Transverse colon (tissue), 4 donors: ENCODE data around the gene RSAD2. TPM values are rescaled to one million over a fixed set of nuclear protein-coding genes. Genes with fewer than 3 reads are reported as not detected.

ENCODE experiments used
- DNase-seq: peaks from one replicate; pipeline ENCODE4 v3.0.0-alpha.2; 2019
- H3K27ac ChIP-seq, 4 donors: fragments of 200-600 bp; sonication (generic); 2 replicates each; pipeline ENCODE4 v1.5.1; 2016 to 2018; ENCODE audit warnings: inconsistent platforms in 4 of 4
- H3K27me3 ChIP-seq: fragments of 200-600 bp; sonication (generic); 2 replicates; pipeline ENCODE4 v1.5.1; 2017; ENCODE audit warnings: inconsistent platforms
- H3K36me3 ChIP-seq, 4 donors: fragments of 200-600 bp; sonication (generic); 2 replicates each; pipeline ENCODE4 v1.5.1; 2017 to 2019; ENCODE audit warnings: inconsistent platforms in 4 of 4
- H3K4me1 ChIP-seq, 4 donors: fragments of 200-600 bp; sonication (generic); 2 replicates each; pipeline ENCODE4 v1.5.1; 2017 to 2020; ENCODE audit warnings: inconsistent platforms in 4 of 4
- H3K4me3 ChIP-seq, 4 donors: fragments of 200-600 bp; sonication (generic); 1 replicate in 1 of 4; 2 replicates in 3 of 4; pipeline versions ENCODE4 v1.5.1 to v1.6.1; 2017 to 2019; ENCODE audit warnings: inconsistent platforms in 4 of 4
- H3K9me3 ChIP-seq, 2 donors: fragments of 200-600 bp; sonication (generic); 2 replicates each; pipeline ENCODE4 v1.5.1; 2017 to 2019; ENCODE audit warnings: inconsistent platforms in 2 of 2
- CTCF ChIP-seq, 5 experiments: fragments of 200-600 bp in 3 of 5; fragments of 450-650 bp in 2 of 5; sonication (generic) in 3 of 5; IDR thresholded peaks; 1 replicate in 2 of 5; 2 replicates in 3 of 5; pipeline ENCODE4 v1.5.1; 2016 to 2017; ENCODE audit warnings: antibody characterized with exemption in 5 of 5, inconsistent platforms in 3 of 5, mild to moderate bottlenecking in 2 of 5, moderate library complexity in 1 of 5
- EP300 ChIP-seq: sonication (generic); formaldehyde crosslinking; IDR thresholded peaks from one replicate; pipeline ENCODE4 v1.6.1; 2017; ENCODE audit warnings: antibody characterized with exemption, low read depth
- POLR2A ChIP-seq: fragments of 450-650 bp; IDR thresholded peaks from one replicate; pipeline ENCODE4 v1.6.1; 2016; ENCODE audit warnings: antibody characterized with exemption, mild to moderate bottlenecking, moderate library complexity
- POLR2AphosphoS5 ChIP-seq, 3 donors: sonication (generic); formaldehyde crosslinking; IDR thresholded peaks; one replicate each; pipeline ENCODE4 v1.6.1; 2016; ENCODE audit warnings: antibody characterized with exemption in 3 of 3
- WGBS, 2 donors: methylation state at CpG; one replicate each; pipeline ENCODE4 v1.1.5; 2018; ENCODE audit warnings: low coverage in 1 of 2; 5-methylcytosine and 5-hydroxymethylcytosine counted together
- in situ Hi-C, 4 donors: fragments of 200-750 bp; cut with MboI; loops; one replicate each; pipeline versions ENCODE4 v1.15.0 to v1.15.1; 2017; ENCODE audit warnings: low sequenced_read_pairs in 3 of 4, low pct_ligation_motif_present in 1 of 4, low pct_unique_long_range_greater_than_20kb in 1 of 4
- intact Hi-C: fragments of 100-400 bp; cut with DNase I; formaldehyde crosslinking; loops from one replicate; pipeline ENCODE4 v1.15.1; 2023; ENCODE audit warnings: low total_unique reads
- total RNA-seq, 4 donors: library from RNA; depleted of rRNA; stranded (reverse); fragments of >200 nt; gene quantifications; one replicate each; pipeline ENCODE4 v1.1.0, GENCODE V29; 2016

RSAD2 gene
- total RNA-seq, 4 donors from 2014 or later: 4.2 to 7.1 (median 5.4) TPM; not detected in 1

GRCh38 chr2:6930923-6931647 is 53.5 kb downstream of the RSAD2 start:
- WGBS, 2 donors: 89% methylated on average over 4 of the region's 4 CpGs; no CpG with 5 or more reads in 1 of the 2 donors
- Histone ChIP-seq H3K27ac (no peak overlapping the region), H3K27me3 (no peaks in the 10 kb centered on the region), H3K4me1 (peaks cover 0 to 6% (median 1%) of the 10 kb centered on the region in 4 donors), H3K9me3 (no peaks in the 10 kb centered on the region), H3K36me3 (no peaks in the 10 kb centered on the region), H3K4me3 (no peak overlapping the region)
- DNase-seq: no peak
- TF ChIP-seq POLR2AphosphoS5 (IDR thresholded peaks at IDR 0.05) (no peak), POLR2A (no peak), CTCF (IDR thresholded peaks at IDR 0.05) (no peak), EP300 (no peak)
- intact Hi-C loops: no loop called here
- in situ Hi-C loops: no loop called here

GRCh38 chr2:6931753-6932152 is 54.2 kb downstream of the RSAD2 start:
- DNase-seq: no peak
- WGBS, 2 donors: 89 to 91% methylated on average over 1 of the region's 1 CpG
- in situ Hi-C loops: no loop called here
- Histone ChIP-seq H3K27ac (no peak overlapping the region), H3K9me3 (no peaks in the 10 kb centered on the region), H3K36me3 (no peaks in the 10 kb centered on the region), H3K4me1 (peaks cover 0 to 6% (median 1%) of the 10 kb centered on the region in 4 donors), H3K4me3 (no peak overlapping the region), H3K27me3 (no peaks in the 10 kb centered on the region)
- TF ChIP-seq CTCF (IDR thresholded peaks at IDR 0.05): no peak
- TF ChIP-seq POLR2A: no peak
- TF ChIP-seq POLR2AphosphoS5 (IDR thresholded peaks at IDR 0.05): no peak
- TF ChIP-seq EP300: no peak
- intact Hi-C loops: no loop called here

- intact Hi-C loops (no loop called here), in situ Hi-C loops (no loop called here)
- no peak overlapping the region for H3K27ac ChIP-seq
- H3K27me3 ChIP-seq: no peaks in the 10 kb centered on the region
- no peaks in the 10 kb centered on the region for H3K36me3 ChIP-seq
- peaks cover 0 to 1% (median 0%) of the 10 kb centered on the region in 4 donors for H3K4me1 ChIP-seq
- no peaks in the 10 kb centered on the region for H3K9me3 ChIP-seq
- H3K4me3 ChIP-seq: no peak overlapping the region
- DNase-seq: no peak
- WGBS, 2 donors: 81% methylated on average over 1 of the region's 1 CpG; no CpG with 5 or more reads in 1 of the 2 donors
- TF ChIP-seq EP300 (no peak), POLR2A (no peak), POLR2AphosphoS5 (IDR thresholded peaks at IDR 0.05) (no peak), CTCF (IDR thresholded peaks at IDR 0.05) (no peak)
These were observed 54.6 kb downstream of the RSAD2 start for GRCh38 chr2:6932206-6932605.

GRCh38 chr2:6932828-6933227 is 55.3 kb downstream of the RSAD2 start:
- H3K27me3 ChIP-seq: no peaks in the 10 kb centered on the region
- TF ChIP-seq POLR2A: no peak
- TF ChIP-seq CTCF (IDR thresholded peaks at IDR 0.05): no peak
- no peak for TF ChIP-seq POLR2AphosphoS5 (IDR thresholded peaks at IDR 0.05)
- H3K36me3 ChIP-seq: no peaks in the 10 kb centered on the region
- no peaks in the 10 kb centered on the region for H3K9me3 ChIP-seq
- H3K4me1 ChIP-seq: no peaks in the 10 kb centered on the region
- H3K27ac ChIP-seq: no peak overlapping the region
- intact Hi-C loops (no loop called here), in situ Hi-C loops (no loop called here)
- DNase-seq: no peak
- H3K4me3 ChIP-seq: no peak overlapping the region
- WGBS, 2 donors: 81 to 95% methylated on average over 6 to 7 of the region's 7 CpGs
